Fibroblast of villous mesenchyme (primary cell): ENCODE results near the gene GLA. TPM values are rescaled to one million over a fixed set of nuclear protein-coding genes. Genes with fewer than 3 reads are reported as not detected.

ENCODE experiments used
- DNase-seq: peaks from one replicate; pipeline ENCODE4 v3.0.0-alpha.2; 2010; ENCODE audit warnings: low read depth
- H3K4me3 ChIP-seq: 2 replicates; pipeline ENCODE4 v1.5.1; 2011; ENCODE audit warnings: low read depth, mild to moderate bottlenecking, low read length
- total RNA-seq: library from RNA; depleted of rRNA; stranded (reverse); fragments of >200 nt; gene quantifications from 2 replicates; pipeline ENCODE4 v1.2.3, GENCODE V29; 2012
- TF ChIP-seq, protein P1 (sequence below): IDR thresholded peaks from 2 replicates; pipeline ENCODE4 v1.5.1; 2012; ENCODE audit warnings: low read depth, mild to moderate bottlenecking, low read length; ENCODE audit not compliant: insufficient read depth

GLA gene
- total RNA-seq, 1 donor: 45.8 TPM

DNA sequence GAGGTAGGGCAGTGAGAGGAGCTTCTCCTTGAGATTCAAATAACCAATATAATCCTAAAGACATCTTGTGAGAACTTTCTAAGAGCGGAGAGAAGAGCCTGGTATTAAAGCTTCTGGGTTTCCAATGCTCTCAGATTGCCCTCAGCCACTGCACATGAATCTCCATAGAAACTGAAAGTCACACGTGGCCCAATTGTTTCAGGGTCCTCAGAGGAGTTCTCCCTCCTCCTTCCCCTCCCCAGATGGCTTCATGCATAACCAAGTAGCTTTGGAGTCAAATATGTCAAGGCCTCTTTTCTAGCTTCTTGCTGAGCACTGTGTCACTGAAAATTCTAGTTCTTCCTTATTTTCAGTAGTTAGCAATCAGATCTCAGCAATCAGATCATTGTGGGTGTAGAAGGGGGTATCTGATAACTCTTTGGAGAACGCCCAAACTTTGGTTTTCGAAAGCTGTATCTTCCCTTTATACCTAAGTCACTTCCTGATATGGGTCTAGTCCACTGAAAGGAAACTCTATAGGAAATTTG lies 24.0 kb downstream of the GLA start:
- TF ChIP-seq, protein P1, sequence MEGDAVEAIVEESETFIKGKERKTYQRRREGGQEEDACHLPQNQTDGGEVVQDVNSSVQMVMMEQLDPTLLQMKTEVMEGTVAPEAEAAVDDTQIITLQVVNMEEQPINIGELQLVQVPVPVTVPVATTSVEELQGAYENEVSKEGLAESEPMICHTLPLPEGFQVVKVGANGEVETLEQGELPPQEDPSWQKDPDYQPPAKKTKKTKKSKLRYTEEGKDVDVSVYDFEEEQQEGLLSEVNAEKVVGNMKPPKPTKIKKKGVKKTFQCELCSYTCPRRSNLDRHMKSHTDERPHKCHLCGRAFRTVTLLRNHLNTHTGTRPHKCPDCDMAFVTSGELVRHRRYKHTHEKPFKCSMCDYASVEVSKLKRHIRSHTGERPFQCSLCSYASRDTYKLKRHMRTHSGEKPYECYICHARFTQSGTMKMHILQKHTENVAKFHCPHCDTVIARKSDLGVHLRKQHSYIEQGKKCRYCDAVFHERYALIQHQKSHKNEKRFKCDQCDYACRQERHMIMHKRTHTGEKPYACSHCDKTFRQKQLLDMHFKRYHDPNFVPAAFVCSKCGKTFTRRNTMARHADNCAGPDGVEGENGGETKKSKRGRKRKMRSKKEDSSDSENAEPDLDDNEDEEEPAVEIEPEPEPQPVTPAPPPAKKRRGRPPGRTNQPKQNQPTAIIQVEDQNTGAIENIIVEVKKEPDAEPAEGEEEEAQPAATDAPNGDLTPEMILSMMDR: no peak
- no peak overlapping the region for H3K4me3 ChIP-seq
- DNase-seq: no peak

DNA sequence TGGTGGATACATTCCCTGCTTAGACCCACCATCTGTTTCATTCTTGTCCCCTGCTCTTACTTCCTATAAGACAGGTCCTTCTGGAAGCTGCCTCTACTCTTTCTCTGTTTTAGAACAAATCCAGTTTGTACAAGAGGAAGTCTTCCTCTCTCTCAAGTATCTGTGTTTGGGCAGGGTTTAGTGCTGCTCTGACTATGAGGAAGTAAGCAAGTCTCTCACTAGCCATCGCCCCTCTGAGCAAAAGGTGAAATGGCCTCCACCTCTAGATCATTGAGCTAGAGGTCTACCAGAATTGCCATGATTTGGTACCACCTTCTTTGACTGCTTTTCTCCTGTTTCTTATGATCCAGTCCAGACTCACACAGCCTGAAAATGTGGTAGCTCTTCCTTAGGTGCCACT lies 30.2 kb downstream of the GLA start:
- H3K4me3 ChIP-seq: no peak overlapping the region
- TF ChIP-seq, protein P1: no peak
- no peak for DNase-seq

DNA sequence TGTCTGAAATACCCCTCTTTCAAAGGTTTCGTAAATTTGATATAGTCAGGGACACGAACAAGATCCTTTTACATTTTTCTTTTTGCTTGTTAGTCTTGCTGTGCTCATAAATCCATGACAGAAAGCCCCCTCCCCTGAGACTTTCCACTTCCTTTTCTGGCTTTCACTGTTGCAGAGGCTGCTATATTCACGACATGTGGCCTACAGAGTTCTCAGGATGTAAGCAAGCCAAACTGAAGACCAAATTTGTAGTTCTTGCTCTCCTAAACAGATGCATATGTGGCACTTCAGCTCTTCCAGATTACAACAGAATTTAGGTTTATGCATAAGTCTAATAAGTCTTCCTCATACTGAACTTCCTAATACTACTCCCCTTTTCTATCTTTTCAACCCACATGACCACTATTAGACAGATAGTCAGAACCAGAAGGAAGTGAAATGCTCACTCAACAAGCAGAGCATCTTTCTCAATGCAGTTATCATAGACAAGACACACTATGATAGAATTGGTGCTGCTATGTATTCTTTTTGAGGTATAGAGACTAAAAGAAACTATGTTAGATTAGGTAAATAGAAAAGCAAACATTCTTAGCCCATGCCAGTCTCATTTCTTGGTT lies 36.7 kb downstream of the GLA start:
- DNase-seq: no peak
- H3K4me3 ChIP-seq: no peak overlapping the region
- TF ChIP-seq, protein P1: no peak

DNA sequence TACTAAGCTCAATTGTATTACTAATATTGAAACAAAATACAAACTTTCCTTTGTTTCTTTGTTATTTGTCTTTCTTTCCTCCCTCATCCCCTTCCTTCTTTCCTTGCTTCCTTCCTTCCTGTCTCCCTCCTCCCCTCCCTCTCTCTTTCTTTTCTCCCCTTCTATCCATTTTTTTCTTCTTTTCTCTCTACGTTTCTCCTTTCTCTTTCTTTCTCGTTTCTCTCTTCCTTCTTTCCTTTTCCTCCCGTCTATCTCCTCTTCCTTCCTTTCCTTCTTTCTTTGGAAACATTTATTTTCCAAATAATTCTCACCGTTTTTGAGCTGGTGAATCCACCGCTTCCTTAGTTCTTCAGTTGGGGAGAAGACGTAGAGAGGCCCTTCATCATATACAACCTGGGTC lies 38.0 kb downstream of the GLA start:
- TF ChIP-seq, protein P1: no peak
- no peak overlapping the region for H3K4me3 ChIP-seq
- no peak for DNase-seq

DNA sequence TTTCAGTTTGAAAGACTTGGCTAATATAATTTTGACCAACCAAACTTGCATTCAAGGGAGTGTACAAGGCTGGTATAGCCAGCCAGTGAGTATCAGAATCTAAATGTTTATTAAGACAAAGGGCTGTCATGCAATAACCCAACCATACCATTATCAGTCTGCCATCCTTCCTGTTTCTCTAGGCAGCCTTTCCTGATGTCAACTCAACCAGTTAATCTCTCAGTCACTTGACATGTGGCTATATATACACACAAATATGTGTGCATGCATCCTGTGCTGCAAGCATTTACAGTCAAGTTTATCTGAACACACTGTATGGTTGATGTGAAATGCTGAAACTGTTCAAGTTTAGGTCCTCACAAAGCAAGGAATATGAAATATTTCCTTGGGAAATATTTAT lies 38.9 kb downstream of the GLA start:
- no peak overlapping the region for H3K4me3 ChIP-seq
- TF ChIP-seq, protein P1: no peak

DNA sequence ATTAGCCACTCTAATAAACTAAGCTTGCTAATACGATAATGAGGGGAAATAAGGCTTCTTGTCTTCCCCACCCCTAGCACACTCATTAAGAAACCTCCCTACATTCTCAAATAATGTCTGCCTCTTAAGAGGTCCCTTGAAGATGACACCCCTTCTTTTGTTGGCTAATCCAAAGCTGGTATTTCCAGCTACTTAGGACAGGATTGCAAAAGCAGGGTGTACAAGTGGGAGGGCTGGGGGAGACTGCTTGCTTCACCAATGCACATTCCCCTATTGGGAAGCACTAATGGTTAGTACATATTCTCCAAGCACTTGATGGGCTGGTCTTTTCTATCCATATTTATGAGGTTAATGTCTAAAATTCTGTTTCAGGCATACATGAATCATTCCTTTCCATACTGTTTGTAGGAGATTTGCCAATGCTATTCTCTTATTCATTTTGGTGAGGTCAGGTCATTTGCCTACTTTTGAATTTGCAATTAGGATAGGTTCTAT lies 42.4 kb downstream of the GLA start:
- H3K4me3 ChIP-seq: no peak overlapping the region
- no peak for DNase-seq
- TF ChIP-seq, protein P1: no peak

More for the DNA sequence above, 38.9 kb downstream of the GLA start:
- no peak for DNase-seq
